ENCODE measurements around the gene RCSD1.

RCSD1 gene

DNA sequence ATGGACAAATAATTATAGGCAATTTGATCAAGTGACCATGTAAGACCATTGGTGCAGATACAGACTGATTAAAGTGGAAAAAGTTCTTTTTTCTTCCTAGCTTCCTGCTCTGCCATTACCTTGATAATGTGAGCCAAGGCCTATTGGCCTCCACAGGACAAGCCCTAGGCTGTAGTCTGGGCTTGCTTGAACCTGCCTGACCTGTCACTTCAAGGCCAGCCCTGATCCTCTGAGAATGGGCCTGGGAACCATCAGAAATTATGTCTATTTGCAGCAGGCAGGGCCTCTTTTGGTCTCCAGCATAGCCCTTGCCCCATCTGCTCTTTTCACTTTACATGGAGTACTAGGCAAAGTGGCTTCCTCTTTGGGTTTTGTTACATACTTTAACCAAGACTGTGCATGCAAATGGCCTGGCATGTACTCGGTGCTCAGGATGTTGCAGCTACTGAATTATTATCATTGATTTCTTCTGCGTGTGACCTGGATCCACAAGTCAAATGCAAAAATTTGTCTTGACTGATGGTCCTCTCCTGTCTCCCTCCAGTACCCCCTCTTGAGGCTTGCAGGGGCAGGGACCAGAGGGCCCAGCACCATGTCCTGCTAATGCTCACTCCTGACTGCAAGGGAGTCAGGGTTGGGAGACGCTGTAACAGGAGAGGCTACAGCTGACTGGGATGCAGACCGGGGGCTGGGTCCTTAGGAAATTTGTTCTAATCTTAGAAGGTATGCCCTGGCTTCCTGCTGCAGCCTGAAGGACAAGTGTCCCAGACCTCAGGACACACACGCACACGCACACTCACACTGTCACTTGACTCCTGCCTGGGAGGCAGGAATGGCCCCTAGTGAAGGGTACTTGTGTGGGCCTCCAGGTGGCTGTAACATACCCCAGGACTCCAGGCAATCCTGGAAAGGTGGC is 39.4 kb downstream of the RCSD1 start:
- DNase-seq: no peak

- DNase-seq: no peak
These were observed 40.5 kb downstream of the RCSD1 start for GRCh38 chr1:167670563-167670962.

- no peak for DNase-seq
These were observed 41.9 kb downstream of the RCSD1 start for GRCh38 chr1:167671727-167672511.

DNA sequence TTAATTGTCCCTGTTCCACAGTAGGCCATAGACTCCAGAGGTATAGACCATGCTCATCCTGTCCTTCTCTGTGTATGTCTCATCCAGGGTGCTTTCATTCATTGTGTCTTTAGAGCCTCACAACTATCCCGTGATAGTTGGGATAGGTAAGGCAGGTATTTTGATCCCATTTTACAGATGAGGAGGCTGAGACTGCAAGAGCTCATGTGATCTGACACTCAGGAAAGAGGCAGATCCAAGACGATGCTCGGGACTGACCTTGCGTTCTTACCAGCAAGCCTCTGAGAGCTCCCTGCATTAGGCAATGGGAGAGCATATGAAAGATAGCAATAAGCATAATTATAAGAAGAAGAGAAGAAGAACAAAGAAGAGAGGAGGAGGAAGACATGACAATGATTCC is 42.8 kb downstream of the RCSD1 start:
- DNase-seq: no peak

- DNase-seq: no peak
These were observed 43.2 kb downstream of the RCSD1 start for GRCh38 chr1:167673265-167673664.

DNA sequence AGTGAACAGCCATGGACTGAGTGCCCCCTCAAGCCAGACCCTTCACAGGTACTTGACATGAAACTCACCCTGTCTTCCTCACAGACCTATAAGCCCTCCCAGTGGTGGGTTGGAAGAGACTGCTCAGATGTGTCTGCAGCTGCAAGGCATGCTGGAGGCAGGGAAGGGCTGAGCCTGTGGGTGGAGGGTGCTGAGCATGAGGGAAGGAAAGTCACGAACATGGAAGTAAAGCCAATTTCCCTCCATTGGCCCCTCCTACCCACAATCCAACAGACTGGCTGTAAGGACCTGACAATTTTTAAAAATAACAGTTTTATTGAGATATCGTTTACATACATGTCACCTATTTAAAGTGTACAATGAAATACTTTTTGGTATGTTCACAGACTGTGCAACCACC is 44.1 kb downstream of the RCSD1 start:
- no peak for DNase-seq

DNA sequence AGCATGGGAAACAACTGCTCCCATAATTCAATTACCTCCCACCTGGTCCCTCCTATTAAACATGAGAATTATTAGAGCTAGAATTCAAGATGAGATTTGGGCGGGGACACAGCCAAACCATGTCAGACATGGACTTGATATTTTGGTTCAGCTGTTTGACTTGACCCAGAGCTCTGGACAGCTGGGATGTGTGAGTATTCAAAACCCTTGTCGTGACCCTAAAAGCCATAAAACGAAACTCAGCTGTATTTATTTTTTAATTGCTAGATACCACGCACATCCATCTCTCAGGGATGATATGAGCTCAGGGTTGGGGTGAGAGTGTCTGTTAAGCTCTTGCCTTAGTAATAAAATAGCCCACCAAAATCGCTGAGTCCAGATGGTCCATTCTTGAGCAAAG is 45.4 kb downstream of the RCSD1 start:
- no peak for DNase-seq

DNA sequence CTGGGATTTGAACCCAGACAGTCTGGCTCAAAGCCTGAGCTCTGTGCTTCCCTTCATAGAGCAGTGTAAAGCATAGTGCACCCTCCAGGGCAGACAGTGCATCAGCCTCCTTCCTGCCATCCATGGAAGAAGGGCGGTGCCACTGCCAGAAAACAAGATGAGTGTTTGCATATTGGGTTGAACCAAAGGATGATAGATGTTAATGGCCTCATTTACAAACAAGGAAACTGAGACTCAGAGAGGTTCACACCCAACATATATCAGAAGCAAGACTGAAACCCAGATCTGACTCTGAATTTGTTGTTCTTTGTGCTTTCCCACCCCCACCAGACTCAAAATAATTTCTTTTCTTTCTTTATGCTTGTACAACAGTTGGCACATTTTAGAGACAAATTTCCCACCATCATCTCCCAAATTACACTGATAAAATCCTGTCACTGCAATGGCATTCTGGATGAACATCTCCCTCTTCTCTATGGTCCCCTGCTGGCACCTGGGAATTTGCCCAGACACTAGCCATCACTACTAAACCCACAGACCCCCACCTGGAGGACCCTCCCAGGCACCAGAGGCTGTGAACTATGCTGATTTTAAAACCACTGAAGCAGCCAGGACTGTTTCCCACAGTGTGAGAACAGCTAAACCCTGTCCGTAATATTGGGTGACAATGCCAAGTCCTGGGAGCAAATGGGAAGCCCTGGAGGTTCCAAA is 46.3 kb downstream of the RCSD1 start:
- DNase-seq: no peak

GRCh38 chr1:167676916-167677848 is 47.1 kb downstream of the RCSD1 start:
- no peak for DNase-seq

DNA sequence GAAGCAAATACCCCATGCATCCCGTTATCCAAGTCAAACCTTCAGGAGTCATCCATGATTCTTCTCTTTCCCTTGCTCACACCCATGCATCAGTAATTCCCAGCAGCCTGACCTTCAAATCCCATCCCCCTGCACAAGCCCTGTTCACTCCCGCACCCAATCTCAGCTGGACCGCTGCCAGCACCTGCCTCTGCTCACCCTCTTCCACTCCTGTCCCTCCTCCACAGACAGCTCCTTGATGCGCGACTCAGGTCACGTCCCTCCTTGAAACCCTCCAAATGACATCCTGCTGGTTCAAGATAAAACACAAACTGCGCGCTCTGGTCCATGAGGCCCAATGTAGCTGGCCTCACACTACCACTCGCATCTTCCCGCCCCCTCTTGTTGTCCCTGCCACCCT is 48.4 kb downstream of the RCSD1 start:
- DNase-seq: no peak

DNA sequence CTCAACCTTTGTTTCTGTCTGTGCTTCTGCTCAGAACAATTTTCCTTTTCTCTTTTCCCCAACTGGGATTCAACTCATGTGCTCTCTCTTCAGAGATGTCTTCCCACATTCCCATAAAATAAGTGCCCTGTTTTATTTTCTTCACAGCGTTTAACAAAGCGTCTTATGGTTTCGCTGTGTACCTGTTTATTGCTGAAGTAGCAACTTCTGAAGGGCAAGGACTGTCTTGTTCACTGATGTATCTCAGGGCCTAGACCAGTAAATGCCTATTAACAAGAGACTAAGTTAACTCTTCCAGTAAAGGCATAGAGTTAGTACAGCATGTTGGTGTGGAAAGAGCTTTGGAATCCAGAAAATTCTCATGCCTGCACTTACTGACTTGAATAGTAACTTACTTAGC is 48.8 kb downstream of the RCSD1 start:
- DNase-seq: no peak

GRCh38 chr1:167679714-167680113 is 49.7 kb downstream of the RCSD1 start:
- no peak for DNase-seq

- no peak for DNase-seq
These were observed 51.0 kb downstream of the RCSD1 start for GRCh38 chr1:167681024-167681423.

DNA sequence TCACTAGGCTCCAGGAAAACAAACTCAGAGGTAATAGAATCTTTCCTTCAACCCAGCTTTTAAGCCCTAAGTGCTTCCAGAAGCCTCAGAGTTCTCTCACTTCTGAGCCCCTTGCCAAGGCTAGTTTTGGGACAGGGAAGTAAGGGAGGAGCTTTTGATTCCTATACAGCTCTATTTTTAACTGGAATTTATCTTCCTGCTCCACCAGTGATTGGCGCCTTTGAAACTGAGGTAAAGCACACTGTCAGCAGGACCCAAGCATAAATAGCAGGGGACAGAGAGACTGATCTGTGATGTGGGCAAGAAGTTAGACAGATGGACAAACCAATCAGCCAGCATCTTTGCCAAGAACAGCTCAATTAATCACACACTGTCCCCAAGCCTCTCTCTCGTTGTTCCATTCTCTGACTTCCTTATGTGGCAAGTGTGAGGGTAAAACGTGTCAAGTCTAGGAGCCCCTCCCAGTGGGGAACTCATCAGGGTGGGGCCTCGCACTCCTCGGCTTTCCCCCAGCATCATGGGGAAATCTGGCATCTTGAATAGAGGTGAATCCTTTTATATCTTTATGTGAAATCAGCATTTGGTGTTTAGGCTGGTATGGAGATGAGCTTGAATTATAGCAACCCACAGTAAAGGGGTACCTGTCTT is 51.5 kb downstream of the RCSD1 start:
- no peak for DNase-seq

- no peak for DNase-seq
These were observed 53.2 kb downstream of the RCSD1 start for GRCh38 chr1:167683226-167683625.

DNA sequence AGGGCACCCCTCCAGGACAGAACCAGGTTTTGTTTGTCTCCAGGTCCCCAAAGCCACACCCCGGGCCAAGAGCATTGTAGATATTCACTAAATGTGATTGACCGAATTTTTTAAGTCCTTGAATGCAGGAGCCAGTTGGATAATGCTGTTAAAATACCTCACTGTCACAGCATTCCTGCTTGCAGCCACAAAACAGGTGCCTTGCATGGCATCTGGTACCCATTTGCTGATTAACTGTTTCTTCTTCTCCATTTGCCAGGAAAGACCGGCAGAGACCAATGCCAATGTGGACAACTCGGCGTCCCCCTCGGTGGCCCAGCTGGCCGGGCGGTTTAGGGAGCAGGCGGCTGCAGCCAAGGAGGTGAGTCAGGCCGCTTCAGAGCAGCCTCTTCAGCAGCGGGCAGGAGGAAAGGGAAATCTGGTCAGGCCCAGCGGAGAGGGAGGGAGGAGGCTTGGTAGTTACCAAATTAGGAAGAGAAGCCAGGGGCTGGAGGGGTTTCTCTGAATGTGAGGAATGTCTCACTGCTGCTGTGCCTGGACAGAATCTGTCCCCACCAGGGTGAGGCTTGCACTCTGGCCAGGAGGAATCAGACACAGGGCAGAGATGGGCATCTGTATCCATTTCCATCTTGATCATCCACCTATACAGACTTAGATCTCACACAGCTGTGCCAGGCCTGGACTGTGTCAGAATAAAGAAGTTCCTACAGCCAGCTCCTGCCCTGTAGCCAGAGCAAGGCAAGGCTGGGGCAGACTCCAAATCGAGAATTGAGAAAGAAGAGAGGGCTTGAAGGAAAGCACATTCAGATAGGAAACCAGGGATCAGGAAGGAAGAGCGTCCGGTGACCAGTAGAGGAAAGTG is 53.8 kb downstream of the RCSD1 start:
- no peak for DNase-seq

DNA sequence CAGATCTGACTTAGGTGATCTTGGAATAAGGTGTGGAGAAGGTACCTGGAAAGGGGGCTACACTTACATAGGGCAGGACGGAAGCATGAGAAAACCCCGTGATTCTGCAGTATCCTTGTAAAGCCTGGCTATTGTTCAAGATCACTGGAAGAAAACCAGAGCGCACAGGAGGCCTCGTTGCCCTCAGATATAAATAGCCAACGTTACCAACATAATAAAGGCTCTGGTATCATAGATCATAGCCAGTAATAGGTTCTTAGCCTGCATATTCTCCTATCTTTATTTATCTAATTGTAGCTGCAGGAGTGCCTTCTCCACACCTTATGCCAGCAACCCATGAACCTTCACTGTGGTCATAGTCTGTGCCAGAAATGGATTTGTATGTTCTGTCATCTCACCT is 55.8 kb downstream of the RCSD1 start:
- no peak for DNase-seq

DNA sequence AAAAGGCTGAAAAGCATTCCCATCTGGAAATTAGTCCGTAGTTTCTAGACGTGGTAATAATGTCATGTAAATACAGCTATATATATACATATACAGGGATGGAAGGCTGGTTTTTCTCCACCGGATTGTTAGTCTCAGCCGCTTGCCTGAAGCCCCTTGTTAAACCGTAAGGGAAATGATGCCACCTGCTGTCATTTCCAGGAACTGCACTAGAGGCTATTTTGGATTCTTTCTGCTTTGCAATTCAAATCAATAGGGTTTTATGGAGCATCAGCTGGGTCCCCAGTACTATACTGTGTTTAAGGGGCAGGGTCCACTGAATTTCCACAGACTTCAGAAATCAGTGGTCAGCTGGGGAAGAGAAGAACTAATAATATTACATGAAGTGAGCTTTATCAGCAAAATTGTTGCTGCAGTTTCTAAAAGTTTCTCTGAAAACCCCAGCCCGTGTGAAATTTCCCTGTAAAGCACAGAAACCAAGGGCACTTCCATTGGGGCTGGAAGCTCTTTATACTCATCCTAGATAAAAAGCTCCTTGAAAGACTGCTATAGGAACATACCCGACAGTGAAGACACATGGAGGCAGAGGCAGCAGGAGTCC is 58.0 kb downstream of the RCSD1 start:
- peak; percentile 67 for DNase-seq

DNA sequence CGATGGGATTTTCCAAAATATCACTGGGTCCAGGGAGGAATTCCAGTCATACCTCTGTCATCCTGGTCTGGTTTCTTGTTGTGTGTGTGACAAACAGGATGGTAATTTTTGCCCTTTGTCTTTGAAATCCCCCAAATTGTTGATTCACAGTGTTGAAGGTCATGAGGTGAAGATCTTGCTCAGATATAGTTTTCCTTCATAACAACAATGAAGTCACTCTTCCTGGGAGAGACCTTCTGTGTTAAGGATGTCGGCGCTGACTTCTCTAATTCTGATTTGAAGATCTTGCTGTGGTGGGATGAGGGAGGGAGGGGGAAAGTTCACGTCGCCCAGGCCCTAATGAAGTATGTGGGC is 59.5 kb downstream of the RCSD1 start:
- no peak for DNase-seq

GRCh38 chr1:167690053-167690452 is 60.0 kb downstream of the RCSD1 start:
- DNase-seq: no peak
